Neural cell (in vitro differentiated cells): ENCODE measurements around the gene GCNT1. TPM values are rescaled to one million over a fixed set of nuclear protein-coding genes. Genes with fewer than 3 reads are reported as not detected.
"Not testable (repeated sequence)": the region's sequence is repeated elsewhere in the genome, so short reads cannot be mapped to it uniquely, and the experiment has no call there.

ENCODE experiments used
- H2AFZ ChIP-seq: fragments of 200-600, 300-800 bp; sonication (generic), shearing (Covaris generic); 2 replicates; pipeline ENCODE4 v1.6.0; 2014; ENCODE audit warnings: low read depth, mild to moderate bottlenecking, antibody characterized with exemption, low read length, moderate library complexity
- H3F3A ChIP-seq: fragments of 200-600 bp; shearing (Covaris generic); 2 replicates; pipeline ENCODE4 v1.6.1; 2016; ENCODE audit warnings: mild to moderate bottlenecking, moderate library complexity, mixed read lengths, antibody characterized with exemption, low read length; ENCODE audit not compliant: insufficient read depth, poor library complexity, severe bottlenecking
- H3K27ac ChIP-seq: fragments of 200-600, 300-800 bp; sonication (generic), shearing (Covaris generic); 2 replicates; pipeline ENCODE4 v1.5.1; 2014; ENCODE audit warnings: mild to moderate bottlenecking, low read length, moderate library complexity
- H3K27me3 ChIP-seq: fragments of 300-800, 200-600 bp; sonication (generic), shearing (Covaris generic); 2 replicates; pipeline ENCODE4 v1.6.0; 2014; ENCODE audit warnings: mild to moderate bottlenecking, low read depth, low read length, moderate library complexity; ENCODE audit not compliant: insufficient read depth
- H3K36me3 ChIP-seq: fragments of 300-800, 200-600 bp; sonication (generic), shearing (Covaris generic); 2 replicates; pipeline ENCODE4 v1.5.1; 2014; ENCODE audit warnings: mild to moderate bottlenecking, antibody characterized with exemption, low read length, moderate library complexity; ENCODE audit not compliant: insufficient read depth
- H3K4me2 ChIP-seq: fragments of 300-800, 200-600 bp; sonication (generic), shearing (Covaris generic); 2 replicates; pipeline ENCODE4 v1.6.0; 2014; ENCODE audit warnings: mild to moderate bottlenecking, low read length
- H3K4me3 ChIP-seq: fragments of 300-800, 200-600 bp; sonication (generic), shearing (Covaris generic); 2 replicates; pipeline ENCODE4 v1.5.1; 2014; ENCODE audit warnings: mild to moderate bottlenecking, low read length, moderate library complexity
- H3K79me2 ChIP-seq: fragments of 200-600 bp; shearing (Covaris generic); replicated peaks from 2 replicates; pipeline ENCODE4 v1.6.0; 2014; ENCODE audit warnings: mild to moderate bottlenecking, low read length, moderate library complexity; ENCODE audit not compliant: insufficient read depth
- H3K9ac ChIP-seq: fragments of 300-800, 200-600 bp; sonication (generic), shearing (Covaris generic); 2 replicates; pipeline ENCODE4 v1.6.1; 2016; ENCODE audit warnings: mild to moderate bottlenecking, low read length, mixed read lengths
- H3K9me2 ChIP-seq: fragments of 200-600 bp; shearing (Covaris generic); 2 replicates; pipeline ENCODE4 v1.6.1; 2016; ENCODE audit warnings: mild to moderate bottlenecking, low read length, mixed read lengths; ENCODE audit not compliant: insufficient read depth
- H3K9me3 ChIP-seq: fragments of 200-600, 300-800 bp; sonication (generic), shearing (Covaris generic); 2 replicates; pipeline ENCODE4 v1.6.1; 2016; ENCODE audit warnings: mild to moderate bottlenecking, mixed run types, low read length, moderate library complexity, mixed read lengths
- H4K20me1 ChIP-seq: fragments of 200-600 bp; shearing (Covaris generic); 2 replicates; pipeline ENCODE4 v1.6.1; 2016; ENCODE audit warnings: mild to moderate bottlenecking, mixed run types; ENCODE audit not compliant: insufficient read depth
- EP300 ChIP-seq: fragments of 450-650 bp; conservative IDR thresholded peaks from 2 replicates; pipeline ENCODE4 v1.6.1; 2014; ENCODE audit warnings: antibody characterized with exemption, mild to moderate bottlenecking, moderate library complexity; ENCODE audit not compliant: poor library complexity, severe bottlenecking
- EZH2 ChIP-seq: fragments of 200-600, 300-800 bp; shearing (Covaris generic), sonication (generic); IDR thresholded peaks from 2 replicates; pipeline ENCODE4 v1.6.1; 2014; ENCODE audit warnings: antibody characterized with exemption, low read length, borderline replicate concordance, mild to moderate bottlenecking; ENCODE audit not compliant: insufficient read depth, poor library complexity, severe bottlenecking
- MXI1 ChIP-seq: fragments of 450-650 bp; conservative IDR thresholded peaks from 2 replicates; pipeline ENCODE4 v1.6.1; 2014; ENCODE audit warnings: antibody characterized with exemption, mild to moderate bottlenecking; ENCODE audit not compliant: poor library complexity, severe bottlenecking
- POLR2AphosphoS5 ChIP-seq: IDR thresholded peaks from 2 replicates; pipeline ENCODE4 v1.6.1; 2012
- RAD21 ChIP-seq: fragments of 450-650 bp; conservative IDR thresholded peaks from 2 replicates; pipeline ENCODE4 v1.6.1; 2014; ENCODE audit warnings: antibody characterized with exemption, mild to moderate bottlenecking, moderate library complexity
- REST ChIP-seq: IDR thresholded peaks from 2 replicates; pipeline ENCODE4 v1.6.1; 2012; ENCODE audit warnings: borderline replicate concordance
- SMC3 ChIP-seq: fragments of 450-650 bp; conservative IDR thresholded peaks from 2 replicates; pipeline ENCODE4 v1.6.1; 2014; ENCODE audit warnings: antibody characterized with exemption, mild to moderate bottlenecking, moderate library complexity; ENCODE audit not compliant: poor library complexity
- TAF1 ChIP-seq: IDR thresholded peaks from 2 replicates; pipeline ENCODE4 v1.6.1; 2012; ENCODE audit warnings: low read depth
- polyA plus RNA-seq: library from polyadenylated mRNA; depleted of rRNA; stranded (reverse); fragments of >200 nt; gene quantifications from 2 replicates; pipeline ENCODE4 v1.2.3, GENCODE V29; 2014
- TF ChIP-seq, protein P1 (sequence below): fragments of 450-650 bp; IDR thresholded peaks from 2 replicates; pipeline ENCODE4 v1.5.1; 2014; ENCODE audit warnings: antibody characterized with exemption, mild to moderate bottlenecking, moderate library complexity; ENCODE audit not compliant: poor library complexity, severe bottlenecking

GCNT1 gene
- polyA plus RNA-seq, 1 donor from 2014 or later, result 0.22 TPM

DNA sequence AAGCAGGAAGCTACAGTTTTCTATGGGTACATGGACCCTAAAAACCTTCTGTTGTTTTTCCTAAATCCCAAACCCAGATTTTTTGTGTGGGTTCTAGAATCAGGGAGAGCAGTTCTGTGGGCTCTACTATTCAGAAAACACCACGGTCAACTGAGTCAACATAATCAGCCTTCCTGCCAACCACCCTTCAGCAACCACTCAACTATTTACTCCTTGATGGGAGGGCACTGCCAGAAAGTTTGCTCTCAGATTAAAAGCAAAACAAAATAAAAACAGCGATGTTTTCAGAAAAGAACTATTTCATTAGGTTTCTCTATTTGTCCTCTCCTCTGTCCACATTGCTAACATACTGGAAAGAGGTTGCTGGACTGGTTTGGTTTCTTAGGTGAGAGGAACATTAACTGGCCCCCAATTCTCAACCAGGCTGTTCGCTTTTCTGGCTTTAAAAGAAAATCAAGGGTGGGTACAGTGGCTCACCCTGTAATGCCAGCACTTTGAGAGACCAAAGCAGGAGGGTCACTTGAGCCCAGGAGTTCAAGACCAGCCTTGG, 72.3 kb downstream of the GCNT1 start:
- Histone ChIP-seq H3K9ac (no peak overlapping the region), H2AFZ (no peak overlapping the region), H3K4me2 (no peak overlapping the region), H3K27me3 (no peaks in the 10 kb centered on the region), H3K9me2 (no peaks in the 10 kb centered on the region), H3K27ac (no peak overlapping the region), H3K4me3 (no peak overlapping the region), H3K9me3 (no peaks in the 10 kb centered on the region), H3K79me2 (no peaks in the 10 kb centered on the region), H3K36me3 (no peaks in the 10 kb centered on the region), H3F3A (no peaks in the 10 kb centered on the region), H4K20me1 (no peaks in the 10 kb centered on the region)
- TF ChIP-seq, protein P1, sequence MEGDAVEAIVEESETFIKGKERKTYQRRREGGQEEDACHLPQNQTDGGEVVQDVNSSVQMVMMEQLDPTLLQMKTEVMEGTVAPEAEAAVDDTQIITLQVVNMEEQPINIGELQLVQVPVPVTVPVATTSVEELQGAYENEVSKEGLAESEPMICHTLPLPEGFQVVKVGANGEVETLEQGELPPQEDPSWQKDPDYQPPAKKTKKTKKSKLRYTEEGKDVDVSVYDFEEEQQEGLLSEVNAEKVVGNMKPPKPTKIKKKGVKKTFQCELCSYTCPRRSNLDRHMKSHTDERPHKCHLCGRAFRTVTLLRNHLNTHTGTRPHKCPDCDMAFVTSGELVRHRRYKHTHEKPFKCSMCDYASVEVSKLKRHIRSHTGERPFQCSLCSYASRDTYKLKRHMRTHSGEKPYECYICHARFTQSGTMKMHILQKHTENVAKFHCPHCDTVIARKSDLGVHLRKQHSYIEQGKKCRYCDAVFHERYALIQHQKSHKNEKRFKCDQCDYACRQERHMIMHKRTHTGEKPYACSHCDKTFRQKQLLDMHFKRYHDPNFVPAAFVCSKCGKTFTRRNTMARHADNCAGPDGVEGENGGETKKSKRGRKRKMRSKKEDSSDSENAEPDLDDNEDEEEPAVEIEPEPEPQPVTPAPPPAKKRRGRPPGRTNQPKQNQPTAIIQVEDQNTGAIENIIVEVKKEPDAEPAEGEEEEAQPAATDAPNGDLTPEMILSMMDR, result no peak
- TF ChIP-seq RAD21 (no peak), REST (no peak), POLR2AphosphoS5 (no peak), SMC3 (no peak), TAF1 (no peak), EZH2 (no peak), MXI1 (no peak), EP300 (no peak)

- H3F3A ChIP-seq, H3K27ac ChIP-seq, H3K4me3 ChIP-seq, H3K9me3 ChIP-seq, H3K79me2 ChIP-seq, H4K20me1 ChIP-seq, H2AFZ ChIP-seq, H3K9ac ChIP-seq, H3K36me3 ChIP-seq, H3K9me2 ChIP-seq, H3K27me3 ChIP-seq, H3K4me2 ChIP-seq: not testable (repeated sequence)
Observed at GRCh38 chr9:76532877-76533276, 73.9 kb downstream of the GCNT1 start.

DNA sequence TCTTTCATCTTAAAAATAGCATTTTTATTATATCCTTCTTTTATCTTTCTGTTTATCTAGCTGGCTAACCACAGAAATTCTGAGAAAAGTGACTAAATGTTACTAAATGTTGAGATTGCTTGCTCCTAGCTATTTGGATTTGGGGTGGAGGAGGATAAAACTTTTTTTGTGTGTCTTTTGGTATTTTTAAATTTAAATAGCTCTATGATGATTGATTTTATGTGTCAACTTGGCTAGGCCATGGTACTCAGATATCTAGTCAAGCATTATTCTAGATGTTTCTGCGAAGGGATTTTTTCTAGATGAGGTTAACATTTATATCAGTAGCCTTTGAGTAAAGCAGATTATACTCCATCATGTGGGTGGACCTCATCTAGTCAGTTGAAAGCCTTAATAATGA, 75.0 kb downstream of the GCNT1 start:
- no peaks in the 10 kb centered on the region for H3F3A ChIP-seq
- no peak overlapping the region for H3K4me2 ChIP-seq
- H2AFZ ChIP-seq, result no peak overlapping the region
- no peaks in the 10 kb centered on the region for H3K9me2 ChIP-seq
- H3K79me2 ChIP-seq, result no peaks in the 10 kb centered on the region
- H3K9me3 ChIP-seq, result no peaks in the 10 kb centered on the region
- H4K20me1 ChIP-seq, result no peaks in the 10 kb centered on the region
- H3K4me3 ChIP-seq, result no peak overlapping the region
- no peak overlapping the region for H3K9ac ChIP-seq
- TF ChIP-seq EZH2 (no peak), MXI1 (no peak), TAF1 (no peak), REST (no peak), RAD21 (no peak), EP300 (no peak), POLR2AphosphoS5 (no peak), SMC3 (no peak)
- TF ChIP-seq, protein P1, result no peak
- H3K27me3 ChIP-seq, result no peaks in the 10 kb centered on the region
- H3K27ac ChIP-seq, result no peak overlapping the region
- no peaks in the 10 kb centered on the region for H3K36me3 ChIP-seq
